ENCODE measurements around the gene ATXN2. TPM values are rescaled to one million over a fixed set of nuclear protein-coding genes. Genes with fewer than 3 reads are reported as not detected.

ATXN2 gene
- total RNA-seq, 2 donors from 2014 or later = 37.1 to 55.4 TPM

DNA sequence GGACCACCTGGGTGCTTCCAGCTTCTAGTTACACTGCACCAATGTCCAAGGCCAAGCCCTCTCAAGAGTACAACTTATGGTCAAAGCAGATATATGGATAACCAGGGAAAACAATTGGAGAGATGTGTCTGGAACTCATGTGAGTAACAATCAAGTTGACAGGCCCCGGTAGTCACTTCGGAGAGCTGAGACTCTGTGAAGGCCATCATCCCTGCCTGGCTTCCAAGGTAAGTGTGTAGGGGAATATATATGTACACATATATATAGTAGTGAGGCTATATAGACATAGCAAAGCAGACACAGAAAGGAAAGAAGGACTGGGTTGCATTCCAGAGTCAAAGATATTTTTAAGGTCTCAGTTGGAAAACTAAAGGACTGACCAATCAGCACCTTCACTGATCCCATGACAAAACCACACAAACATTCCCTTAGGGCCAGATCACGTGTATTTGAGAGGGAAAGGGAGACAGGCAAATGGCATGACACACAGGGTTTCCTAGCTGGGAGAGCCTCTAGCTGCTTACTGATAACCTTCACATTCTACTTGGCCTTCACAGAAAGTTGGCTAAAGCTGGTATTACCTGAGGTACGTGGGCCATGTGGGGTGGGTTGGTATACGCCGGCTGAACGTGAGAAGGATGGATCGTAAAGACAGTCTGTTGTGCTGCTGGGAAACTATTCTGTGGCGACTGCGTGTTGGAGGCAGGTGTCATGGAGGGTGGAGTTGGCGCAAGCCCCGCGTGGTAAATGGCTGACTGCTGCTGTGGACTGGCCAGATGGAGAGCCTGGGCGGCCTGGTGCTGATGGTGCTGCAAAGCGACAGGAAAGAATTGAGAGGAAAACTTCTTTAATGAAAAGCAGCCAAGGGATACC is 143.4 kb downstream of the ATXN2 start:
- no peak for DNase-seq
- 83 to 86% methylated on average over 15 of the region's 15 CpGs for WGBS, 2 donors
- intact Hi-C loops (cut with DNase I) = no loop called here
- TF ChIP-seq POLR2A (IDR thresholded peaks at IDR 0.05) = no peak
- no peak overlapping the region for H3K27ac ChIP-seq
- peaks cover 13% of the 10 kb centered on the region for H3K4me1 ChIP-seq
- H3K36me3 ChIP-seq (replicated peaks in 1 of 2; ENCODE audit: insufficient read depth in 1 of 2, low read depth in 2 of 2) = peaks cover 0 to 17% of the 10 kb centered on the region in 2 donors
- H3K4me3 ChIP-seq = no peak overlapping the region
- no peaks in the 10 kb centered on the region for H3K9me3 ChIP-seq
- ATAC-seq = no peak
- no peaks in the 10 kb centered on the region for H3K27me3 ChIP-seq

DNA sequence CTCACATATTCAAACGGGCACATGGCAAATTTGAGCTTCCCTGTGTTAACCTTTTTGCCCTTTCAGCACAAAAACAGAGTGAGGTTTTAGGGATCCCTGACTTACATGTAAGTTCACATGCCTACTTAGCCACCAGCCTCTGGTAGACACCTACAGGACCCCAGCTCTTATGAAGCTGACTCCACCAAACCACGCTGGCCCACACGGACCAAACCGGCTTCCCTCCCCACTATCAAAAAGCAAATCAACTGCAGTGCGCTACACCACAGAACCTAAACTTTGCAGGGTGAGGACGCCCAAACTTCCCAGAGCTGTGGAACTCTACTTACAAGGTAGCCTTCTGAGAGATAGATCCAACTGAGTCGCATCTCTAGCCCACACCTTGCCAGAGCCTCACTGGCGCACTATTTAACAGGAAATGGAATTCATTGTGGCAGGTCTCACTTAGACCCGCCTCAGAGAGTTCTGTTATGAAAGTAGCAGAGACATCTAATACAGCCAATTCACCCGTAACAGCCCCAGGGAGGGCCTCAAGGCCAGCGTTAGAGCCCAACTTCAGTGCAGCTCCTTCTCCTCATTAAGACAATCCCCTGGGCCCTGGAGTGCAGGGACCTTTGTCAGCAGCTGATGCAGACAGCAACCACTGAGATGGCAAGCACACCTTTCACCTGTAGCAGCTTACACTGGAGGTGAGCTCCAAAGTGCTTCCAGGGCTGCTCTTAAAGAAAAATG is 144.2 kb downstream of the ATXN2 start:
- 76 to 81% methylated on average over 9 to 11 of the region's 11 CpGs for WGBS, 2 donors
- DNase-seq (peak in 1 of 4 donors; percentile 7), ATAC-seq (no peak)
- no peaks in the 10 kb centered on the region for H3K27me3 ChIP-seq
- peaks cover 0 to 18% of the 10 kb centered on the region in 2 donors for H3K36me3 ChIP-seq (replicated peaks in 1 of 2; ENCODE audit: insufficient read depth in 1 of 2, low read depth in 2 of 2)
- H3K4me3 ChIP-seq = no peak overlapping the region
- H3K27ac ChIP-seq = no peak overlapping the region
- TF ChIP-seq POLR2A (IDR thresholded peaks at IDR 0.05) = no peak
- TF ChIP-seq CTCF (IDR thresholded peaks at IDR 0.05) = no peak
- no peaks in the 10 kb centered on the region for H3K9me3 ChIP-seq
- peaks cover 13% of the 10 kb centered on the region for H3K4me1 ChIP-seq
- intact Hi-C loops (cut with DNase I) = loop anchor here (5.0 kb wide), 1 partner anchor 58 kb away; no protein-coding TSS in a partner anchor

GRCh38 chr12:111454311-111454710 is 144.8 kb downstream of the ATXN2 start:
- no peak overlapping the region for H3K27ac ChIP-seq
- no peaks in the 10 kb centered on the region for H3K9me3 ChIP-seq
- H3K4me3 ChIP-seq = no peak overlapping the region
- peaks cover 0 to 18% of the 10 kb centered on the region in 2 donors for H3K36me3 ChIP-seq (replicated peaks in 1 of 2; ENCODE audit: insufficient read depth in 1 of 2, low read depth in 2 of 2)
- peak in 1 of 4 donors; percentile 4 for DNase-seq
- WGBS, 2 donors = 63 to 71% methylated on average over 4 of the region's 4 CpGs
- no peaks in the 10 kb centered on the region for H3K27me3 ChIP-seq
- peaks cover 11% of the 10 kb centered on the region for H3K4me1 ChIP-seq
- ATAC-seq = no peak
- intact Hi-C loops (cut with DNase I) = loop anchor here (5.0 kb wide), 1 partner anchor 57 kb away; no protein-coding TSS in a partner anchor
- no peak for TF ChIP-seq POLR2A (IDR thresholded peaks at IDR 0.05)
- no peak for TF ChIP-seq CTCF (IDR thresholded peaks at IDR 0.05)

GRCh38 chr12:111453071-111453989 is 145.8 kb downstream of the ATXN2 start:
- Histone ChIP-seq H3K27ac (no peak overlapping the region), H3K4me3 (no peak overlapping the region), H3K4me1 (peaks cover 8% of the 10 kb centered on the region), H3K36me3 (replicated peaks in 1 of 2; ENCODE audit: insufficient read depth in 1 of 2, low read depth in 2 of 2) (peaks cover 0 to 21% of the 10 kb centered on the region in 2 donors), H3K9me3 (no peaks in the 10 kb centered on the region), H3K27me3 (no peaks in the 10 kb centered on the region)
- DNase-seq = peak in 1 of 4 donors; percentile 8
- 86 to 91% methylated on average over 15 to 25 of the region's 25 CpGs for WGBS, 2 donors
- intact Hi-C loops (cut with DNase I) = loop anchor here (5.0 kb wide), 1 partner anchor 56 kb away; no protein-coding TSS in a partner anchor
- TF ChIP-seq CTCF (IDR thresholded peaks at IDR 0.05) (no peak), POLR2A (IDR thresholded peaks at IDR 0.05) (no peak)
- ATAC-seq = no peak

Data from body of pancreas (tissue), 4 donors.